Measurements from ENCODE around the gene ZNF526.
A peak's percentile ranks its signal among the peaks of the same experiment; 100 is the strongest.

The ZNF526 gene

GRCh38 chr19:42248270-42249148 lies 28.4 kb downstream of the ZNF526 start (continued):
- TF ChIP-seq ZNF521 (tag by site-specific recombination; IDR thresholded peaks at IDR 0.05) (no peak), PATZ1 (tag by site-specific recombination; IDR thresholded peaks at IDR 0.05) (peak; percentile 60)

GRCh38 chr19:42249149-42249750 lies 29.1 kb downstream of the ZNF526 start:
- ChIA-PET POLR2A (interaction anchor here (13.9 kb wide), 1 partner anchor 30 kb away, joined by 242 read pairs; no protein-coding TSS in a partner anchor), CTCF (interaction anchor here (0.9 to 11.8 kb wide), 3 partner anchors 29 to 47 kb away, joined by 3 to 276 read pairs (median 14); no protein-coding TSS in a partner anchor)
- Histone ChIP-seq H3K4me1 (ENCODE audit: control insufficient read depth, insufficient read depth, low read length) (peaks cover 26% of the 10 kb centered on the region), H3K27ac (ENCODE audit: extremely low read depth, low read depth, low read length) (no peak overlapping the region), H3K9me3 (ENCODE audit: control insufficient read depth, insufficient read depth, low read depth, low read length) (no peaks in the 10 kb centered on the region), H3K36me3 (ENCODE audit: control insufficient read depth in 2 of 2, insufficient read depth in 1 of 2, low read length in 2 of 2) (peaks cover 11 to 23% of the 10 kb centered on the region in 2 experiments; a peak in 2 of 3 replicates), H3K4me3 (ENCODE audit: low read depth, low read length) (no peak overlapping the region)
- TF ChIP-seq ZNF701 (tag by site-specific recombination; IDR thresholded peaks at IDR 0.05), result no peak
- peak; percentile 72 for TF ChIP-seq EGR2 (tag by site-specific recombination; IDR thresholded peaks at IDR 0.05; ENCODE audit: low read depth)
- 0 out of 2 replicates have a peak, but pooled peaks have one; percentile 7 for TF ChIP-seq BCL11B (tag by site-specific recombination; IDR thresholded peaks at IDR 0.05; ENCODE audit: low read depth)
- TF ChIP-seq ZNF23 (tag by site-specific recombination; IDR thresholded peaks at IDR 0.05; ENCODE audit: borderline replicate concordance), result no peak
- peak; percentile 65 for TF ChIP-seq GLIS2 (tag by site-specific recombination; IDR thresholded peaks at IDR 0.05)
- peak; percentile 91 for TF ChIP-seq ZBTB7A (tag by site-specific recombination; IDR thresholded peaks at IDR 0.05; ENCODE audit: low read depth)
- TF ChIP-seq PATZ1 (tag by site-specific recombination; IDR thresholded peaks at IDR 0.05), result peak; percentile 7; the same call in 1 of the 2 replicates
- TF ChIP-seq ZFHX2 (tag by site-specific recombination; conservative IDR thresholded peaks at IDR 0.05), result peak; percentile 90

GRCh38 chr19:42249769-42250168 lies 29.7 kb downstream of the ZNF526 start:
- Histone ChIP-seq H3K4me1 (ENCODE audit: control insufficient read depth, insufficient read depth, low read length) (peaks cover 26% of the 10 kb centered on the region), H3K36me3 (ENCODE audit: control insufficient read depth in 2 of 2, insufficient read depth in 1 of 2, low read length in 2 of 2) (peaks cover 11 to 23% of the 10 kb centered on the region in 2 experiments; a peak in 2 of 3 replicates), H3K9me3 (ENCODE audit: control insufficient read depth, insufficient read depth, low read depth, low read length) (no peaks in the 10 kb centered on the region), H3K27ac (ENCODE audit: extremely low read depth, low read depth, low read length) (0 out of 2 replicates have a peak overlapping the region, but pooled peaks have one; percentile 64), H3K4me3 (ENCODE audit: low read depth, low read length) (no peak overlapping the region)
- no peak for TF ChIP-seq ZNF37A (tag by site-specific recombination; IDR thresholded peaks at IDR 0.05)
- TF ChIP-seq ZBTB17 (tag by site-specific recombination; IDR thresholded peaks at IDR 0.05), result peak; percentile 72
- POLR2A ChIA-PET, result interaction anchor here (13.9 kb wide), 1 partner anchor 30 kb away, joined by 242 read pairs; no protein-coding TSS in a partner anchor
- CTCF ChIA-PET, result interaction anchor here (0.9 to 11.8 kb wide), 4 partner anchors 29 to 47 kb away, joined by 3 to 276 read pairs (median 9); no protein-coding TSS in a partner anchor

GRCh38 chr19:42250183-42250665 lies 30.1 kb downstream of the ZNF526 start:
- Histone ChIP-seq H3K27ac (ENCODE audit: extremely low read depth, low read depth, low read length) (peak overlapping the region; percentile 64), H3K36me3 (ENCODE audit: control insufficient read depth in 2 of 2, insufficient read depth in 1 of 2, low read length in 2 of 2) (peaks cover 11 to 23% of the 10 kb centered on the region in 2 experiments; a peak in 2 of 3 replicates), H3K4me3 (ENCODE audit: low read depth, low read length) (no peak overlapping the region), H3K4me1 (ENCODE audit: control insufficient read depth, insufficient read depth, low read length) (peaks cover 26% of the 10 kb centered on the region), H3K9me3 (ENCODE audit: control insufficient read depth, insufficient read depth, low read depth, low read length) (no peaks in the 10 kb centered on the region)
- ChIA-PET CTCF (interaction anchor here (0.9 to 11.8 kb wide), 4 partner anchors 29 to 46 kb away, joined by 3 to 276 read pairs (median 9); no protein-coding TSS in a partner anchor), POLR2A (interaction anchor here (0.7 to 13.9 kb wide), 2 partner anchors 29 to 49 kb away, joined by 3 to 242 read pairs; no protein-coding TSS in a partner anchor)
- TF ChIP-seq TSHZ1 (tag by site-specific recombination; IDR thresholded peaks at IDR 0.05; ENCODE audit: borderline replicate concordance) (no peak), ZNF585B (tag by site-specific recombination; IDR thresholded peaks at IDR 0.05) (no peak), REPIN1 (tag by site-specific recombination; IDR thresholded peaks at IDR 0.05; ENCODE audit: low read depth) (no peak)

Data from HEK293 (cell line).